HepG2 (cell line): ENCODE results near the gene TH. TPM values are rescaled to one million over a fixed set of nuclear protein-coding genes. Genes with fewer than 3 reads are reported as not detected.

ENCODE experiments used
- FOXK1 ChIP-seq: sonication (generic); formaldehyde crosslinking; IDR thresholded peaks from 2 replicates; pipeline ENCODE4 v1.4.0; 2020; ENCODE audit warnings: low read depth, missing genetic modification reagents, borderline replicate concordance
- GABPB1 ChIP-seq: IDR thresholded peaks from 2 replicates; pipeline ENCODE4 v1.6.1; 2016; ENCODE audit warnings: mild to moderate bottlenecking, missing genetic modification reagents, moderate library complexity, missing compliant biosample characterization
- HNRNPUL1 ChIP-seq: fragments of 200-400 bp; formaldehyde crosslinking; IDR thresholded peaks from 2 replicates; pipeline ENCODE4 v1.6.1; 2017; ENCODE audit warnings: low read depth, mild to moderate bottlenecking, low read length, moderate library complexity
- POLR2AphosphoS2 ChIP-seq: IDR thresholded peaks from 2 replicates; pipeline ENCODE4 v1.6.1; 2011; ENCODE audit warnings: low read depth, low read length, improper control_type of control experiment
- TP53 ChIP-seq: sonication (generic); formaldehyde crosslinking; conservative IDR thresholded peaks from 2 replicates; pipeline ENCODE4 v1.4.0; 2020; ENCODE audit warnings: missing genetic modification reagents
- ZNF205 ChIP-seq: IDR thresholded peaks from 2 replicates; pipeline ENCODE4 v1.6.1; 2018; ENCODE audit warnings: missing biosample characterization, missing genetic modification reagents
- ZNF431 ChIP-seq: sonication (generic); formaldehyde crosslinking; IDR thresholded peaks from 2 replicates; pipeline ENCODE4 v1.9.0; 2022; ENCODE audit warnings: missing genetic modification reagents, low read depth, mild to moderate bottlenecking, borderline replicate concordance
- ZNF547 ChIP-seq: sonication (generic); formaldehyde crosslinking; IDR thresholded peaks from 2 replicates; pipeline ENCODE4 v1.5.1; 2020; ENCODE audit warnings: mild to moderate bottlenecking, missing genetic modification reagents
- ZNF776 ChIP-seq: sonication (generic); formaldehyde crosslinking; IDR thresholded peaks from 2 replicates; pipeline ENCODE4 v1.4.0; 2020; ENCODE audit warnings: mild to moderate bottlenecking, missing genetic modification reagents
- ZNF788 ChIP-seq: sonication (generic); formaldehyde crosslinking; IDR thresholded peaks from 2 replicates; pipeline ENCODE4 v1.5.0; 2020; ENCODE audit warnings: mild to moderate bottlenecking, missing genetic modification reagents, borderline replicate concordance
- polyA plus RNA-seq, 8 experiments: library from polyadenylated mRNA; depleted of rRNA in 3 of 8; stranded (reverse) in 7 of 8; unstranded in 1 of 8; fragments of >200 nt; fragmentation: Illumina TruSeq in 4 of 8; extraction: Trizol in 4 of 8; gene quantifications; 2 replicates each; pipeline versions ENCODE4 v1.2.1 to v1.2.3, GENCODE V29; 2011 to 2016; ENCODE audit warnings: low read depth in 4 of 8, missing spikeins in 1 of 8, mixed read lengths in 1 of 8; ENCODE audit not compliant: insufficient read depth in 1 of 8
- total RNA-seq, 5 experiments: library from RNA; depleted of rRNA; stranded (reverse); fragments of >200 nt; fragmentation: Illumina TruSeq; extraction: Trizol; gene quantifications; 2 replicates each; pipeline ENCODE4 v1.2.3, GENCODE V29; 2016; ENCODE audit warnings: low read depth in 1 of 5
- TF ChIP-seq, protein P1 (sequence below): sonication (generic); formaldehyde crosslinking; IDR thresholded peaks from 2 replicates; pipeline ENCODE4 v1.4.0; 2020; ENCODE audit warnings: mild to moderate bottlenecking, missing genetic modification reagents
- TF ChIP-seq, protein P2 (sequence below): IDR thresholded peaks from 2 replicates; pipeline ENCODE4 v1.6.1; 2018; ENCODE audit warnings: missing genetic modification reagents
- TF ChIP-seq, protein P3 (sequence below): sonication (generic); formaldehyde crosslinking; IDR thresholded peaks from 2 replicates; pipeline ENCODE4 v1.5.1; 2020; ENCODE audit warnings: missing genetic modification reagents, mild to moderate bottlenecking, borderline replicate concordance
- TF ChIP-seq, protein P4 (sequence below): sonication (generic); formaldehyde crosslinking; IDR thresholded peaks from 2 replicates; pipeline ENCODE4 v1.5.0; 2020; ENCODE audit warnings: mild to moderate bottlenecking, low read depth, missing genetic modification reagents, borderline replicate concordance
- TF ChIP-seq, protein P5 (sequence below): sonication (generic); formaldehyde crosslinking; IDR thresholded peaks from 2 replicates; pipeline ENCODE4 v1.4.0; 2020; ENCODE audit warnings: missing genetic modification reagents
- TF ChIP-seq, protein P6 (sequence below): sonication (generic); formaldehyde crosslinking; IDR thresholded peaks from 2 replicates; pipeline ENCODE4 v1.8.0; 2022; ENCODE audit warnings: missing genetic modification reagents, mild to moderate bottlenecking, moderate library complexity, borderline replicate concordance
- TF ChIP-seq, protein P7 (sequence below): sonication (generic); formaldehyde crosslinking; IDR thresholded peaks from 2 replicates; pipeline ENCODE4 v1.5.0; 2020; ENCODE audit warnings: missing genetic modification reagents, mild to moderate bottlenecking, borderline replicate concordance
- TF ChIP-seq, protein P8 (sequence below): IDR thresholded peaks from 2 replicates; pipeline ENCODE4 v1.6.1; 2016; ENCODE audit warnings: low read depth, borderline replicate concordance

TH gene
- total and polyA plus RNA-seq, 2 of the 13 experiments (the other 11 are each of a cell fraction or from before 2014, with no cell fraction given) = 0.36 TPM; not detected in 1

DNA sequence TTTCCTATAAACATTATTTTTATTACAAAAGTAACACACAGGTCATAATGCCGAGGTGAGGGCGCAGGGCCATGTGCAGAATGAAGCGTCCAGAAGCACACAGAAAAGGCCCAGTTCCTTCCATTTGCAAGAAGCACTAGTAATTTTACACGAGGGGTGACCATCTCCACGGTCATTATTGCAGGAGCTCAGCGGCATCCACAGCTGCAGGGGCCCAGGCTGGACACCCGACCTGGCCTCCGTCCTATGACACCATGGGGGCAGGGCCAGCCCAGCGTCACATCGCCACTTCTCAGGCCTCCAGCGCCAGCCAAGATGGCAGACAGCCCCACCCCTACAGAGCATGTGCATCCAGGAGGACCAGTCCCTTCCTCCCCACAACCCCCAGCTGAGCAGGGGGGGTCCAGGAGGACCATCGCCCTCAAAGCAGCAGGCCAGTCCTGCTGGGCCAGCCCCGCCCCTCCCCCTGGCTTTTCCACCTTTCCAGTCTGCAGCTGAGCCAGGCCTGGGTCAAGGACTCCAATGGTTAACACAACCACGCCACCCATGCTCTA lies 35.9 kb downstream of the TH start (continued):
- TF ChIP-seq, protein P1, sequence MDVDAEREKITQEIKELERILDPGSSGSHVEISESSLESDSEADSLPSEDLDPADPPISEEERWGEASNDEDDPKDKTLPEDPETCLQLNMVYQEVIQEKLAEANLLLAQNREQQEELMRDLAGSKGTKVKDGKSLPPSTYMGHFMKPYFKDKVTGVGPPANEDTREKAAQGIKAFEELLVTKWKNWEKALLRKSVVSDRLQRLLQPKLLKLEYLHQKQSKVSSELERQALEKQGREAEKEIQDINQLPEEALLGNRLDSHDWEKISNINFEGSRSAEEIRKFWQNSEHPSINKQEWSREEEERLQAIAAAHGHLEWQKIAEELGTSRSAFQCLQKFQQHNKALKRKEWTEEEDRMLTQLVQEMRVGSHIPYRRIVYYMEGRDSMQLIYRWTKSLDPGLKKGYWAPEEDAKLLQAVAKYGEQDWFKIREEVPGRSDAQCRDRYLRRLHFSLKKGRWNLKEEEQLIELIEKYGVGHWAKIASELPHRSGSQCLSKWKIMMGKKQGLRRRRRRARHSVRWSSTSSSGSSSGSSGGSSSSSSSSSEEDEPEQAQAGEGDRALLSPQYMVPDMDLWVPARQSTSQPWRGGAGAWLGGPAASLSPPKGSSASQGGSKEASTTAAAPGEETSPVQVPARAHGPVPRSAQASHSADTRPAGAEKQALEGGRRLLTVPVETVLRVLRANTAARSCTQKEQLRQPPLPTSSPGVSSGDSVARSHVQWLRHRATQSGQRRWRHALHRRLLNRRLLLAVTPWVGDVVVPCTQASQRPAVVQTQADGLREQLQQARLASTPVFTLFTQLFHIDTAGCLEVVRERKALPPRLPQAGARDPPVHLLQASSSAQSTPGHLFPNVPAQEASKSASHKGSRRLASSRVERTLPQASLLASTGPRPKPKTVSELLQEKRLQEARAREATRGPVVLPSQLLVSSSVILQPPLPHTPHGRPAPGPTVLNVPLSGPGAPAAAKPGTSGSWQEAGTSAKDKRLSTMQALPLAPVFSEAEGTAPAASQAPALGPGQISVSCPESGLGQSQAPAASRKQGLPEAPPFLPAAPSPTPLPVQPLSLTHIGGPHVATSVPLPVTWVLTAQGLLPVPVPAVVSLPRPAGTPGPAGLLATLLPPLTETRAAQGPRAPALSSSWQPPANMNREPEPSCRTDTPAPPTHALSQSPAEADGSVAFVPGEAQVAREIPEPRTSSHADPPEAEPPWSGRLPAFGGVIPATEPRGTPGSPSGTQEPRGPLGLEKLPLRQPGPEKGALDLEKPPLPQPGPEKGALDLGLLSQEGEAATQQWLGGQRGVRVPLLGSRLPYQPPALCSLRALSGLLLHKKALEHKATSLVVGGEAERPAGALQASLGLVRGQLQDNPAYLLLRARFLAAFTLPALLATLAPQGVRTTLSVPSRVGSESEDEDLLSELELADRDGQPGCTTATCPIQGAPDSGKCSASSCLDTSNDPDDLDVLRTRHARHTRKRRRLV (CRISPR knock-in tag) = no peak
- TF ChIP-seq FOXK1 (CRISPR knock-in tag) (no peak), HNRNPUL1 (no peak), ZNF547 (CRISPR knock-in tag) (no peak), ZNF776 (CRISPR knock-in tag) (no peak; the same call in 1 of the 2 replicates), TP53 (CRISPR knock-in tag) (no peak), ZNF431 (CRISPR knock-in tag) (peak; percentile 59; the same call in 1 of the 2 replicates), POLR2AphosphoS2 (no peak), GABPB1 (CRISPR knock-in tag) (peak; percentile 41; the same call in 1 of the 2 replicates), ZNF205 (no peak), ZNF788 (0 out of 2 replicates have a peak, but pooled peaks have one; percentile 30)
- TF ChIP-seq, protein P2, sequence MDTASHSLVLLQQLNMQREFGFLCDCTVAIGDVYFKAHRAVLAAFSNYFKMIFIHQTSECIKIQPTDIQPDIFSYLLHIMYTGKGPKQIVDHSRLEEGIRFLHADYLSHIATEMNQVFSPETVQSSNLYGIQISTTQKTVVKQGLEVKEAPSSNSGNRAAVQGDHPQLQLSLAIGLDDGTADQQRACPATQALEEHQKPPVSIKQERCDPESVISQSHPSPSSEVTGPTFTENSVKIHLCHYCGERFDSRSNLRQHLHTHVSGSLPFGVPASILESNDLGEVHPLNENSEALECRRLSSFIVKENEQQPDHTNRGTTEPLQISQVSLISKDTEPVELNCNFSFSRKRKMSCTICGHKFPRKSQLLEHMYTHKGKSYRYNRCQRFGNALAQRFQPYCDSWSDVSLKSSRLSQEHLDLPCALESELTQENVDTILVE (CRISPR knock-in tag) = no peak
- TF ChIP-seq, protein P3, sequence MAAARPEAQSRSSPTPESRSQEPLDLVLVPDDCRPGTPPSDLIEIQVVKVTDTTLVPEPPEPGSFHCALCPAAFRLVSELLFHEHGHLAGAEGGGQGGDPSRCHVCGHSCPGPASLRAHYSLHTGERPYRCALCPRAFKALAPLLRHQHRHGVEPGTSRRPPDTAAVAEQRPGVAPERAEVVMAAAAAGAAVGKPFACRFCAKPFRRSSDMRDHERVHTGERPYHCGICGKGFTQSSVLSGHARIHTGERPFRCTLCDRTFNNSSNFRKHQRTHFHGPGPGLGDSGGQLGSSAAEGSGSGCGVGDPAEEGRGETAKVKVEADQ (CRISPR knock-in tag) = no peak
- TF ChIP-seq, protein P4, sequence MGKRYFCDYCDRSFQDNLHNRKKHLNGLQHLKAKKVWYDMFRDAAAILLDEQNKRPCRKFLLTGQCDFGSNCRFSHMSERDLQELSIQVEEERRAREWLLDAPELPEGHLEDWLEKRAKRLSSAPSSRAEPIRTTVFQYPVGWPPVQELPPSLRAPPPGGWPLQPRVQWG (CRISPR knock-in tag) = no peak
- TF ChIP-seq, protein P5, sequence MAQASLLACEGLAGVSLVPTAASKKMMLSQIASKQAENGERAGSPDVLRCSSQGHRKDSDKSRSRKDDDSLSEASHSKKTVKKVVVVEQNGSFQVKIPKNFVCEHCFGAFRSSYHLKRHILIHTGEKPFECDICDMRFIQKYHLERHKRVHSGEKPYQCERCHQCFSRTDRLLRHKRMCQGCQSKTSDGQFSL (CRISPR knock-in tag) = no peak
- TF ChIP-seq, protein P6, sequence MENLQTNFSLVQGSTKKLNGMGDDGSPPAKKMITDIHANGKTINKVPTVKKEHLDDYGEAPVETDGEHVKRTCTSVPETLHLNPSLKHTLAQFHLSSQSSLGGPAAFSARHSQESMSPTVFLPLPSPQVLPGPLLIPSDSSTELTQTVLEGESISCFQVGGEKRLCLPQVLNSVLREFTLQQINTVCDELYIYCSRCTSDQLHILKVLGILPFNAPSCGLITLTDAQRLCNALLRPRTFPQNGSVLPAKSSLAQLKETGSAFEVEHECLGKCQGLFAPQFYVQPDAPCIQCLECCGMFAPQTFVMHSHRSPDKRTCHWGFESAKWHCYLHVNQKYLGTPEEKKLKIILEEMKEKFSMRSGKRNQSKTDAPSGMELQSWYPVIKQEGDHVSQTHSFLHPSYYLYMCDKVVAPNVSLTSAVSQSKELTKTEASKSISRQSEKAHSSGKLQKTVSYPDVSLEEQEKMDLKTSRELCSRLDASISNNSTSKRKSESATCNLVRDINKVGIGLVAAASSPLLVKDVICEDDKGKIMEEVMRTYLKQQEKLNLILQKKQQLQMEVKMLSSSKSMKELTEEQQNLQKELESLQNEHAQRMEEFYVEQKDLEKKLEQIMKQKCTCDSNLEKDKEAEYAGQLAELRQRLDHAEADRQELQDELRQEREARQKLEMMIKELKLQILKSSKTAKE = no peak
- TF ChIP-seq, protein P7, sequence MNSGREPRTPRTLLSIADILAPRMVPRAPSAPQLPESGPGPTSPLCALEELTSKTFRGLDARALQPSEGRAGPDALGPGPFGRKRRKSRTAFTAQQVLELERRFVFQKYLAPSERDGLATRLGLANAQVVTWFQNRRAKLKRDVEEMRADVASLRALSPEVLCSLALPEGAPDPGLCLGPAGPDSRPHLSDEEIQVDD (CRISPR knock-in tag) = no peak
- TF ChIP-seq, protein P8, sequence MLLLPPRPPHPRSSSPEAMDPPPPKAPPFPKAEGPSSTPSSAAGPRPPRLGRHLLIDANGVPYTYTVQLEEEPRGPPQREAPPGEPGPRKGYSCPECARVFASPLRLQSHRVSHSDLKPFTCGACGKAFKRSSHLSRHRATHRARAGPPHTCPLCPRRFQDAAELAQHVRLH (CRISPR knock-in tag) = 0 out of 2 replicates have a peak, but pooled peaks have one; percentile 3
